IMR-90 (cell line): ENCODE results near the gene AAR2. TPM values are rescaled to one million over a fixed set of nuclear protein-coding genes. Genes with fewer than 3 reads are reported as not detected.

ENCODE experiments used
- ATAC-seq: fragments of 200-7000 bp; cut with Tn5 transposase; 2 replicates; pipeline ENCODE4 v1.9.1; 2020; ENCODE audit warnings: low read depth, mild to moderate bottlenecking, moderate library complexity
- BruUV-seq: library from RNA; stranded (reverse); fragments of 400-500 nt; replicated peaks from 2 replicates; lab custom pipeline; 2021; lab: Mats Ljungman, UMichigan
- CTCF ChIA-PET: fragments of 300-600 bp; formaldehyde crosslinking; extraction: SDS; loops from one replicate; lab custom pipeline; 2021; ENCODE audit warnings: antibody characterized with exemption; lab: Yijun Ruan, JAX
- POLR2A ChIA-PET: fragments of 300-600 bp; sonication (Branson Sonifier 250); formaldehyde crosslinking; loops from one replicate; lab custom pipeline; 2022; ENCODE audit warnings: antibody characterized with exemption; ENCODE audit not compliant: unreplicated experiment; lab: Charles Lee
- DNase-seq: peaks from one replicate; pipeline ENCODE4 v3.0.0; 2013
- H2AFZ ChIP-seq: replicated peaks from 2 replicates; pipeline ENCODE3; 2013; ENCODE audit warnings: low read length, mild to moderate bottlenecking; ENCODE audit not compliant: poor library complexity
- H2AK5ac ChIP-seq: 2 replicates; pipeline ENCODE4 v1.6.1; 2013; ENCODE audit warnings: low read depth, low read length, inconsistent platforms
- H2AK9ac ChIP-seq: replicated peaks from 2 replicates; pipeline ENCODE3; 2013; ENCODE audit warnings: mild to moderate bottlenecking, low read depth, low read length, moderate library complexity; ENCODE audit not compliant: poor library complexity
- H2BK120ac ChIP-seq: 2 replicates; pipeline ENCODE4 v1.6.1; 2013; ENCODE audit warnings: low read depth, low read length, inconsistent platforms
- H2BK15ac ChIP-seq: 3 replicates; pipeline ENCODE4 v1.6.1; 2013; ENCODE audit warnings: low read depth, low read length, inconsistent platforms
- H2BK20ac ChIP-seq: 2 replicates; pipeline ENCODE4 v1.6.1; 2013; ENCODE audit warnings: low read depth, mild to moderate bottlenecking, inconsistent platforms, low read length, moderate library complexity
- H2BK5ac ChIP-seq: 2 replicates; pipeline ENCODE4 v1.6.1; 2013; ENCODE audit warnings: mild to moderate bottlenecking, low read depth, low read length, inconsistent platforms; ENCODE audit not compliant: poor library complexity, severe bottlenecking
- H3K14ac ChIP-seq: replicated peaks from 2 replicates; pipeline ENCODE4 v1.6.1; 2013; ENCODE audit warnings: low read depth, low read length, inconsistent platforms
- H3K18ac ChIP-seq: 2 replicates; pipeline ENCODE4 v1.6.1; 2013; ENCODE audit warnings: low read depth, low read length, control low read depth
- H3K23ac ChIP-seq: 2 replicates; pipeline ENCODE4 v1.6.1; 2013; ENCODE audit warnings: low read depth, low read length, inconsistent platforms
- H3K27ac ChIP-seq: 2 replicates; pipeline ENCODE4 v1.5.1; 2013; ENCODE audit warnings: mild to moderate bottlenecking, control low read depth, low read length; ENCODE audit not compliant: insufficient read depth
- H3K27me3 ChIP-seq: 2 replicates; pipeline ENCODE4 v1.6.1; 2013; ENCODE audit warnings: low read length; ENCODE audit not compliant: control insufficient read depth, insufficient read depth
- H3K36me3 ChIP-seq: 2 replicates; pipeline ENCODE4 v1.6.1; 2013; ENCODE audit warnings: low read length, mixed read lengths; ENCODE audit not compliant: control insufficient read depth, insufficient read depth
- H3K4ac ChIP-seq: 2 replicates; pipeline ENCODE4 v1.6.1; 2013; ENCODE audit warnings: low read depth, low read length, inconsistent platforms
- H3K4me1 ChIP-seq: 2 replicates; pipeline ENCODE4 v1.6.1; 2013; ENCODE audit warnings: low read length, mixed read lengths; ENCODE audit not compliant: control insufficient read depth, insufficient read depth
- H3K4me2 ChIP-seq: 2 replicates; pipeline ENCODE4 v1.6.1; 2013; ENCODE audit warnings: low read depth, mild to moderate bottlenecking, control low read depth, low read length, moderate library complexity
- H3K4me3 ChIP-seq: 2 replicates; pipeline ENCODE4 v1.5.1; 2013; ENCODE audit warnings: low read depth, mild to moderate bottlenecking, control low read depth, low read length, moderate library complexity; ENCODE audit not compliant: insufficient read depth
- H3K56ac ChIP-seq: 2 replicates; pipeline ENCODE4 v1.6.1; 2013; ENCODE audit warnings: low read length, inconsistent platforms; ENCODE audit not compliant: insufficient read depth; ENCODE audit errors: extremely low read depth
- H3K79me1 ChIP-seq, 2 experiments: 2 replicates each; pipeline ENCODE4 v1.6.1; 2013; ENCODE audit warnings: low read length in 2 of 2, inconsistent platforms in 1 of 2, low read depth in 1 of 2
- H3K9ac ChIP-seq: 2 replicates; pipeline ENCODE4 v1.6.1; 2013; ENCODE audit warnings: low read depth, low read length, control low read depth
- H3K9me1 ChIP-seq: 2 replicates; pipeline ENCODE4 v1.6.1; 2013; ENCODE audit warnings: low read length, inconsistent platforms; ENCODE audit not compliant: insufficient read depth
- H3K9me3 ChIP-seq: 2 replicates; pipeline ENCODE4 v1.6.1; 2013; ENCODE audit warnings: low read length; ENCODE audit not compliant: control insufficient read depth, insufficient read depth
- H4K20me1 ChIP-seq: 2 replicates; pipeline ENCODE4 v1.6.1; 2013; ENCODE audit warnings: low read length, inconsistent platforms; ENCODE audit not compliant: insufficient read depth
- H4K5ac ChIP-seq: 2 replicates; pipeline ENCODE4 v1.6.1; 2013; ENCODE audit warnings: mild to moderate bottlenecking, low read depth, low read length, control low read depth
- H4K8ac ChIP-seq, 2 experiments: 2 replicates each; pipeline ENCODE4 v1.6.1; 2013; ENCODE audit warnings: low read depth in 2 of 2, low read length in 2 of 2, control low read depth in 1 of 2, inconsistent platforms in 1 of 2
- H4K91ac ChIP-seq: 2 replicates; pipeline ENCODE4 v1.6.1; 2013; ENCODE audit warnings: low read depth, low read length, inconsistent platforms; ENCODE audit not compliant: insufficient read depth
- BHLHE40 ChIP-seq: fragments of 150-350 bp; IDR thresholded peaks from 2 replicates; pipeline ENCODE4 v1.6.1; 2016; ENCODE audit warnings: mild to moderate bottlenecking, low read depth, low read length
- CEBPB ChIP-seq: IDR thresholded peaks from 2 replicates; pipeline ENCODE4 v1.6.1; 2012; ENCODE audit warnings: low read depth, low read length, improper control_type of control experiment
- CHD1 ChIP-seq: IDR thresholded peaks from 2 replicates; pipeline ENCODE4 v1.6.1; 2012; ENCODE audit warnings: low read depth, low read length, improper control_type of control experiment
- FOS ChIP-seq: fragments of 150-350 bp; IDR thresholded peaks from 2 replicates; pipeline ENCODE4 v1.6.1; 2016; ENCODE audit warnings: low read depth, low read length
- MAFK ChIP-seq: IDR thresholded peaks from 2 replicates; pipeline ENCODE4 v1.6.1; 2012; ENCODE audit warnings: low read depth, low read length, improper control_type of control experiment
- MAZ ChIP-seq: IDR thresholded peaks from 2 replicates; pipeline ENCODE4 v1.6.1; 2012; ENCODE audit warnings: low read depth, mild to moderate bottlenecking, low read length, improper control_type of control experiment, moderate library complexity, borderline replicate concordance
- MXI1 ChIP-seq: IDR thresholded peaks from 2 replicates; pipeline ENCODE4 v1.6.1; 2012; ENCODE audit warnings: low read depth, mild to moderate bottlenecking, low read length, moderate library complexity, borderline replicate concordance
- NFE2L2 ChIP-seq: fragments of 150-350 bp; IDR thresholded peaks from 2 replicates; pipeline ENCODE4 v1.6.1; 2016; ENCODE audit warnings: low read depth, mild to moderate bottlenecking, low read length
- POLR2A ChIP-seq: IDR thresholded peaks from 2 replicates; pipeline ENCODE4 v1.6.1; 2012; ENCODE audit warnings: mild to moderate bottlenecking, low read depth, low read length
- RAD21 ChIP-seq: IDR thresholded peaks from 2 replicates; pipeline ENCODE4 v1.6.1; 2012; ENCODE audit warnings: low read length, improper control_type of control experiment
- RCOR1 ChIP-seq: IDR thresholded peaks from 2 replicates; pipeline ENCODE4 v1.6.1; 2012; ENCODE audit warnings: mild to moderate bottlenecking, low read length, improper control_type of control experiment; ENCODE audit not compliant: insufficient replicate concordance
- RFX5 ChIP-seq: IDR thresholded peaks from 2 replicates; pipeline ENCODE4 v1.8.0; 2012; ENCODE audit warnings: low read depth, mild to moderate bottlenecking, low read length, moderate library complexity
- SMC3 ChIP-seq: fragments of 150-350 bp; IDR thresholded peaks from 2 replicates; pipeline ENCODE4 v1.6.1; 2016; ENCODE audit warnings: low read depth, mild to moderate bottlenecking, antibody characterized with exemption, low read length, moderate library complexity
- WGBS, 2 experiments: methylation state at CpG; one replicate each; pipeline versions ENCODE4 v1.1.5 to v1.1.7; 2013; ENCODE audit warnings: missing lambda C conversion rate in 2 of 2; ENCODE audit not compliant: insufficient read length in 1 of 2; ENCODE audit errors: extremely low coverage in 2 of 2; 5-methylcytosine and 5-hydroxymethylcytosine counted together
- dilution Hi-C: fragments of 300-500 bp; cut with HindIII; formaldehyde crosslinking; loops from one replicate; pipeline ENCODE4 v1.14.3; 2018; ENCODE audit warnings: low sequenced_read_pairs; ENCODE audit not compliant: unreplicated experiment
- in situ Hi-C: fragments of 300-500 bp; cut with MboI; formaldehyde crosslinking; loops from 3 replicates; pipeline ENCODE4 v1.14.3; 2019; ENCODE audit warnings: low sequenced_read_pairs, inconsistent platforms, mixed read lengths
- intact Hi-C: fragments of 100-400 bp; cut with micrococcal nuclease; formaldehyde crosslinking; loops from 2 replicates; pipeline ENCODE4 v1.10.0; 2022
- polyA plus RNA-seq, 3 experiments: library from polyadenylated mRNA; depleted of rRNA; stranded (reverse); fragments of >200 nt; gene quantifications; 2 replicates each; pipeline ENCODE4 v1.2.3, GENCODE V29; 2012; ENCODE audit warnings: low replicate concordance in 1 of 3
- total RNA-seq: library from RNA; depleted of rRNA; stranded (reverse); fragments of >200 nt; gene quantifications from 2 replicates; pipeline ENCODE4 v1.2.3, GENCODE V29; 2012
- TF ChIP-seq, protein P1 (sequence below): fragments of 150-350 bp; IDR thresholded peaks from 2 replicates; pipeline ENCODE4 v1.6.1; 2016; ENCODE audit warnings: low read depth, mild to moderate bottlenecking, low read length, moderate library complexity, borderline replicate concordance
- TF ChIP-seq, protein P2 (sequence below): conservative IDR thresholded peaks from 2 replicates; pipeline ENCODE4 v1.5.1; 2012; ENCODE audit warnings: mild to moderate bottlenecking, low read depth, low read length, improper control_type of control experiment
- TF ChIP-seq, protein P3 (sequence below): fragments of 150-350 bp; IDR thresholded peaks from 2 replicates; pipeline ENCODE4 v1.6.1; 2017; ENCODE audit warnings: mild to moderate bottlenecking, antibody characterized with exemption, low read length, low read depth

Gene AAR2
- total and polyA plus RNA-seq, 2 of the 4 experiments (the other 2 are of a cell fraction) = 28.2 to 35.8 TPM

DNA sequence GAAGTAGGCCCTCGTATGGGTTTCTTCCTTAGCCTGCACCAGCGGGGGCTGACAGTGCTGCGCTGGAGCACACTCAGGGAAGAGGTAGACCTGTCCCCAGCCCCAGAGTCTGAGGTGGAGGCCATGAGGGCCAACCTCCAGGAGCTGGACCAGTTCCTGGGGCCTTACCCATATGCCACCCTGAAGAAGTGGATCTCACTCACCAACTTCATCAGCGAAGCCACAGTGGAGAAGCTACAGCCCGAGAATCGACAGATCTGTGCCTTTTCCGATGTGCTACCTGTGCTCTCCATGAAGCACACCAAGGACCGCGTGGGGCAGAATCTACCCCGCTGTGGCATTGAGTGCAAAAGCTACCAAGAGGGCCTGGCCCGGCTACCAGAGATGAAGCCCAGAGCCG is 3.8 kb downstream of the AAR2 start:
- no peak overlapping the region for H4K8ac ChIP-seq
- POLR2A ChIA-PET = interaction anchor here (0.6 kb wide), 1 partner anchor 227 kb away, joined by 3 read pairs; no protein-coding TSS in a partner anchor
- no peak overlapping the region for H2BK5ac ChIP-seq
- H2BK20ac ChIP-seq = no peak overlapping the region
- H3K9me3 ChIP-seq = no peaks in the 10 kb centered on the region
- no peak overlapping the region for H2BK120ac ChIP-seq
- no peak overlapping the region for H3K4me3 ChIP-seq
- H4K91ac ChIP-seq = no peak overlapping the region
- intact Hi-C loops (no loop called here), dilution Hi-C loops (no loop called here), in situ Hi-C loops (no loop called here)
- H3K23ac ChIP-seq = no peak overlapping the region
- no peak overlapping the region for H3K27ac ChIP-seq
- H2AFZ ChIP-seq = no peak overlapping the region
- H4K20me1 ChIP-seq = peaks cover 12% of the 10 kb centered on the region; the same call in 1 of the 2 replicates
- H3K4me2 ChIP-seq = no peak overlapping the region
- no peak overlapping the region for H2AK5ac ChIP-seq
- H3K4me1 ChIP-seq = peaks cover 7% of the 10 kb centered on the region
- no TSS peak for BruUV-seq
- CTCF ChIA-PET = no interaction called here
- peaks cover 24% of the 10 kb centered on the region for H3K36me3 ChIP-seq
- no peak overlapping the region for H3K14ac ChIP-seq
- H3K27me3 ChIP-seq = no peaks in the 10 kb centered on the region
- peaks cover 19 to 63% of the 10 kb centered on the region in 2 experiments for H3K79me1 ChIP-seq
- no peak overlapping the region for H3K4ac ChIP-seq
- 100% methylated on average over 1 of the region's 12 CpGs; no CpG with 5 or more reads in 1 of the 2 experiments for WGBS, 2 experiments
- H3K9ac ChIP-seq = no peak overlapping the region
- no peak overlapping the region for H2BK15ac ChIP-seq
- DNase-seq = no peak
- no peak for ATAC-seq
- H4K5ac ChIP-seq = no peak overlapping the region
- no peak overlapping the region for H2AK9ac ChIP-seq
- no peak overlapping the region for H3K56ac ChIP-seq
- TF ChIP-seq, protein P1, sequence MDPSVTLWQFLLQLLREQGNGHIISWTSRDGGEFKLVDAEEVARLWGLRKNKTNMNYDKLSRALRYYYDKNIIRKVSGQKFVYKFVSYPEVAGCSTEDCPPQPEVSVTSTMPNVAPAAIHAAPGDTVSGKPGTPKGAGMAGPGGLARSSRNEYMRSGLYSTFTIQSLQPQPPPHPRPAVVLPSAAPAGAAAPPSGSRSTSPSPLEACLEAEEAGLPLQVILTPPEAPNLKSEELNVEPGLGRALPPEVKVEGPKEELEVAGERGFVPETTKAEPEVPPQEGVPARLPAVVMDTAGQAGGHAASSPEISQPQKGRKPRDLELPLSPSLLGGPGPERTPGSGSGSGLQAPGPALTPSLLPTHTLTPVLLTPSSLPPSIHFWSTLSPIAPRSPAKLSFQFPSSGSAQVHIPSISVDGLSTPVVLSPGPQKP = no peak
- TF ChIP-seq SMC3 = no peak
- no peak for TF ChIP-seq CHD1
- TF ChIP-seq BHLHE40 = no peak
- no peak for TF ChIP-seq CEBPB
- no peak for TF ChIP-seq FOS
- no peak for TF ChIP-seq RAD21
- TF ChIP-seq, protein P2, sequence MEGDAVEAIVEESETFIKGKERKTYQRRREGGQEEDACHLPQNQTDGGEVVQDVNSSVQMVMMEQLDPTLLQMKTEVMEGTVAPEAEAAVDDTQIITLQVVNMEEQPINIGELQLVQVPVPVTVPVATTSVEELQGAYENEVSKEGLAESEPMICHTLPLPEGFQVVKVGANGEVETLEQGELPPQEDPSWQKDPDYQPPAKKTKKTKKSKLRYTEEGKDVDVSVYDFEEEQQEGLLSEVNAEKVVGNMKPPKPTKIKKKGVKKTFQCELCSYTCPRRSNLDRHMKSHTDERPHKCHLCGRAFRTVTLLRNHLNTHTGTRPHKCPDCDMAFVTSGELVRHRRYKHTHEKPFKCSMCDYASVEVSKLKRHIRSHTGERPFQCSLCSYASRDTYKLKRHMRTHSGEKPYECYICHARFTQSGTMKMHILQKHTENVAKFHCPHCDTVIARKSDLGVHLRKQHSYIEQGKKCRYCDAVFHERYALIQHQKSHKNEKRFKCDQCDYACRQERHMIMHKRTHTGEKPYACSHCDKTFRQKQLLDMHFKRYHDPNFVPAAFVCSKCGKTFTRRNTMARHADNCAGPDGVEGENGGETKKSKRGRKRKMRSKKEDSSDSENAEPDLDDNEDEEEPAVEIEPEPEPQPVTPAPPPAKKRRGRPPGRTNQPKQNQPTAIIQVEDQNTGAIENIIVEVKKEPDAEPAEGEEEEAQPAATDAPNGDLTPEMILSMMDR = no peak
- no peak for TF ChIP-seq POLR2A
- TF ChIP-seq MAFK = no peak
- no peak for TF ChIP-seq MXI1
- TF ChIP-seq NFE2L2 = no peak
- no peak for TF ChIP-seq RFX5
- no peak for TF ChIP-seq RCOR1
- TF ChIP-seq MAZ = no peak
- TF ChIP-seq, protein P3, sequence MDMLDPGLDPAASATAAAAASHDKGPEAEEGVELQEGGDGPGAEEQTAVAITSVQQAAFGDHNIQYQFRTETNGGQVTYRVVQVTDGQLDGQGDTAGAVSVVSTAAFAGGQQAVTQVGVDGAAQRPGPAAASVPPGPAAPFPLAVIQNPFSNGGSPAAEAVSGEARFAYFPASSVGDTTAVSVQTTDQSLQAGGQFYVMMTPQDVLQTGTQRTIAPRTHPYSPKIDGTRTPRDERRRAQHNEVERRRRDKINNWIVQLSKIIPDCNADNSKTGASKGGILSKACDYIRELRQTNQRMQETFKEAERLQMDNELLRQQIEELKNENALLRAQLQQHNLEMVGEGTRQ = no peak
- H3K9me1 ChIP-seq = 0 out of 2 replicates have a peak, but pooled peaks cover 7% of the 10 kb centered on the region
- no peak overlapping the region for H3K18ac ChIP-seq
